22Rv1 (cell line): Measurements from ENCODE around the gene GDPD4.

ENCODE experiments used
- H3K27ac ChIP-seq: fragments of 450-650 bp; 2 replicates; pipeline ENCODE4 v1.5.1; 2017
- CTCF ChIP-seq: fragments of 450-650 bp; IDR thresholded peaks from 2 replicates; pipeline ENCODE4 v1.5.1; 2017; ENCODE audit warnings: mild to moderate bottlenecking
- ZFX ChIP-seq: fragments of 450-650 bp; IDR thresholded peaks from 2 replicates; pipeline ENCODE4 v1.6.1; 2017; ENCODE audit warnings: antibody characterized with exemption, borderline replicate concordance

The GDPD4 gene

GRCh38 chr11:77209663-77210062 is 91.8 kb downstream of the GDPD4 start:
- no peak overlapping the region for H3K27ac ChIP-seq
- TF ChIP-seq CTCF = no peak
- no peak for TF ChIP-seq ZFX

- no peak overlapping the region for H3K27ac ChIP-seq
Measured at GRCh38 chr11:77208535-77208934, 93.0 kb downstream of the GDPD4 start.

GRCh38 chr11:77207618-77208313 is 93.7 kb downstream of the GDPD4 start:
- no peak overlapping the region for H3K27ac ChIP-seq
- no peak for TF ChIP-seq ZFX
- TF ChIP-seq CTCF = no peak

More at GRCh38 chr11:77208535-77208934, 93.0 kb downstream of the GDPD4 start:
- TF ChIP-seq CTCF = no peak
- TF ChIP-seq ZFX = no peak

- no peak for TF ChIP-seq ZFX
- no peak for TF ChIP-seq CTCF
- no peak overlapping the region for H3K27ac ChIP-seq
Measured at GRCh38 chr11:77207019-77207485, 94.4 kb downstream of the GDPD4 start.

GRCh38 chr11:77206264-77207018 is 95.0 kb downstream of the GDPD4 start:
- no peak for TF ChIP-seq ZFX
- no peak for TF ChIP-seq CTCF
- H3K27ac ChIP-seq = no peak overlapping the region

- TF ChIP-seq CTCF = no peak
- H3K27ac ChIP-seq = no peak overlapping the region
Measured at GRCh38 chr11:77205467-77206263, 95.8 kb downstream of the GDPD4 start.
